H9 (cell line): ENCODE measurements around the gene RASL12. TPM values are rescaled to one million over a fixed set of nuclear protein-coding genes. Genes with fewer than 3 reads are reported as not detected.

Experiments
- DNase-seq: peaks from one replicate; pipeline ENCODE4 v3.0.0-alpha.2; 2017
- H2AFZ ChIP-seq: one replicate; pipeline ENCODE4 v1.6.1; 2013; ENCODE audit warnings: mild to moderate bottlenecking, low read length, control low read depth, moderate library complexity
- H2AK5ac ChIP-seq: 2 replicates; pipeline ENCODE4 v1.6.1; 2013; ENCODE audit warnings: low read length, control low read depth, mixed read lengths; ENCODE audit not compliant: insufficient read length
- H2BK120ac ChIP-seq: one replicate; pipeline ENCODE4 v1.6.1; 2013; ENCODE audit warnings: low read depth, mild to moderate bottlenecking, low read length, control low read depth, inconsistent platforms; ENCODE audit not compliant: poor library complexity, severe bottlenecking
- H2BK12ac ChIP-seq: 2 replicates; pipeline ENCODE4 v1.6.1; 2013; ENCODE audit warnings: low read length, control low read depth, mixed read lengths, low read depth; ENCODE audit not compliant: insufficient read length
- H2BK15ac ChIP-seq: 2 replicates; pipeline ENCODE4 v1.6.1; 2013; ENCODE audit warnings: low read depth, low read length, control low read depth
- H2BK20ac ChIP-seq: one replicate; pipeline ENCODE4 v1.6.1; 2013; ENCODE audit warnings: low read depth, mild to moderate bottlenecking, low read length, control low read depth, inconsistent platforms; ENCODE audit not compliant: poor library complexity, severe bottlenecking
- H2BK5ac ChIP-seq: 2 replicates; pipeline ENCODE4 v1.6.1; 2013; ENCODE audit warnings: low read length, control low read depth, mixed read lengths; ENCODE audit not compliant: insufficient read length
- H3K14ac ChIP-seq: 2 replicates; pipeline ENCODE4 v1.6.1; 2013; ENCODE audit warnings: low read length, control low read depth; ENCODE audit not compliant: insufficient read depth
- H3K18ac ChIP-seq: 2 replicates; pipeline ENCODE4 v1.6.1; 2013; ENCODE audit warnings: low read depth, mild to moderate bottlenecking, mixed read lengths, low read length, control low read depth; ENCODE audit not compliant: insufficient read length
- H3K23ac ChIP-seq: 2 replicates; pipeline ENCODE4 v1.6.1; 2013; ENCODE audit warnings: low read length, control low read depth, mixed read lengths, low read depth; ENCODE audit not compliant: insufficient read length
- H3K23me2 ChIP-seq: 2 replicates; pipeline ENCODE4 v1.6.1; 2013; ENCODE audit warnings: low read depth, mild to moderate bottlenecking, mixed read lengths, low read length, control low read depth; ENCODE audit not compliant: insufficient read length, poor library complexity, severe bottlenecking
- H3K27ac ChIP-seq: 2 replicates; pipeline ENCODE4 v1.5.1; 2013; ENCODE audit warnings: low read length, control low read depth, mixed read lengths, low read depth; ENCODE audit not compliant: insufficient read length
- H3K27me3 ChIP-seq: 2 replicates; pipeline ENCODE4 v1.6.1; 2013; ENCODE audit warnings: low read length, control low read depth, inconsistent platforms; ENCODE audit not compliant: insufficient read depth
- H3K4ac ChIP-seq: 2 replicates; pipeline ENCODE4 v1.6.1; 2013; ENCODE audit warnings: low read depth, mild to moderate bottlenecking, control low read depth, inconsistent platforms, low read length, moderate library complexity
- H3K4me1 ChIP-seq: 2 replicates; pipeline ENCODE4 v1.6.1; 2013; ENCODE audit warnings: low read length, control low read depth, inconsistent platforms; ENCODE audit not compliant: insufficient read depth
- H3K4me2 ChIP-seq: 2 replicates; pipeline ENCODE4 v1.6.1; 2013; ENCODE audit warnings: low read length, control low read depth, mixed read lengths; ENCODE audit not compliant: insufficient read length, insufficient read depth
- H3K56ac ChIP-seq: 2 replicates; pipeline ENCODE4 v1.6.1; 2013; ENCODE audit warnings: low read depth, mild to moderate bottlenecking, mixed read lengths, low read length, control low read depth; ENCODE audit not compliant: insufficient read length
- H3K79me1 ChIP-seq: 2 replicates; pipeline ENCODE4 v1.6.1; 2013; ENCODE audit warnings: low read depth, mild to moderate bottlenecking, moderate library complexity, low read length, control low read depth, inconsistent platforms; ENCODE audit not compliant: insufficient read depth, poor library complexity, severe bottlenecking
- H3K79me2 ChIP-seq: 2 replicates; pipeline ENCODE4 v1.6.1; 2013; ENCODE audit warnings: low read length, control low read depth, inconsistent platforms; ENCODE audit not compliant: insufficient read depth
- H3K9ac ChIP-seq: 2 replicates; pipeline ENCODE4 v1.6.1; 2013; ENCODE audit warnings: low read length, control low read depth, mixed read lengths; ENCODE audit not compliant: insufficient read length; ENCODE audit errors: extremely low read depth
- H3K9me3 ChIP-seq: one replicate; pipeline ENCODE4 v1.6.1; 2013; ENCODE audit warnings: low read depth, low read length, inconsistent platforms; ENCODE audit not compliant: control insufficient read depth
- H3T11ph ChIP-seq: one replicate; pipeline ENCODE4 v1.6.1; 2013; ENCODE audit warnings: mild to moderate bottlenecking, low read length, control low read depth, inconsistent platforms
- H4K20me1 ChIP-seq: one replicate; pipeline ENCODE4 v1.6.1; 2013; ENCODE audit not compliant: control insufficient read depth, insufficient read length, insufficient read depth
- H4K5ac ChIP-seq: 2 replicates; pipeline ENCODE4 v1.6.1; 2013; ENCODE audit warnings: low read depth, mild to moderate bottlenecking, mixed read lengths, low read length, control low read depth; ENCODE audit not compliant: insufficient read length
- H4K8ac ChIP-seq: replicated peaks from 2 replicates; pipeline ENCODE4 v1.6.1; 2013; ENCODE audit warnings: low read length, control low read depth, mixed read lengths, low read depth; ENCODE audit not compliant: insufficient read length
- H4K91ac ChIP-seq: 2 replicates; pipeline ENCODE4 v1.6.1; 2013; ENCODE audit warnings: low read depth, mild to moderate bottlenecking, moderate library complexity, mixed read lengths, low read length, control low read depth; ENCODE audit not compliant: insufficient read length
- H3K27ac Mint-ChIP-seq, 3 experiments: 2 replicates in 2 of 3; 3 replicates in 1 of 3; pipeline ENCODE4 v1.8.0; 2020 to 2021; ENCODE audit warnings: mixed read lengths in 3 of 3, mild to moderate bottlenecking in 1 of 3, moderate library complexity in 1 of 3
- H3K27me3 Mint-ChIP-seq: 2 replicates; pipeline ENCODE4 v1.8.0; 2021; ENCODE audit warnings: low read depth, mild to moderate bottlenecking, moderate library complexity, mixed read lengths
- H3K36me3 Mint-ChIP-seq, 3 experiments: 2 replicates in 2 of 3; 3 replicates in 1 of 3; pipeline ENCODE4 v1.8.0; 2020 to 2021; ENCODE audit warnings: low read depth in 3 of 3, mixed read lengths in 3 of 3; ENCODE audit not compliant: insufficient read depth in 1 of 3
- H3K4me1 Mint-ChIP-seq, 2 experiments: 2 replicates each; pipeline ENCODE4 v1.8.0; 2020; ENCODE audit warnings: mixed read lengths in 2 of 2
- H3K4me3 Mint-ChIP-seq, 2 experiments: 2 replicates in 1 of 2; 3 replicates in 1 of 2; pipeline ENCODE4 v1.8.0; 2020 to 2021; ENCODE audit warnings: mild to moderate bottlenecking in 2 of 2, mixed read lengths in 2 of 2, moderate library complexity in 1 of 2
- H3K9me3 Mint-ChIP-seq, 2 experiments: 2 replicates in 1 of 2; 3 replicates in 1 of 2; pipeline ENCODE4 v1.8.0; 2020; ENCODE audit warnings: mild to moderate bottlenecking in 2 of 2, mixed read lengths in 2 of 2, moderate library complexity in 1 of 2
- WGBS: extraction: QIAGEN DNeasy Blood & Tissue Kit; methylation state at CpG from one replicate; pipeline ENCODE4 v1.1.7; 2013; ENCODE audit warnings: missing lambda C conversion rate, low lambda C conversion rate, mixed read lengths; ENCODE audit not compliant: insufficient read length; ENCODE audit errors: extremely low coverage; 5-methylcytosine and 5-hydroxymethylcytosine counted together
- total RNA-seq: library from RNA; stranded (reverse); gene quantifications from 2 replicates; pipeline ENCODE4 v1.2.1, GENCODE V29; 2021
- TF ChIP-seq, protein P1 (sequence below): fragments of 200-600 bp; sonication (generic); conservative IDR thresholded peaks from 3 replicates; pipeline ENCODE4 v1.8.0; 2021; ENCODE audit warnings: antibody characterized with exemption, mild to moderate bottlenecking

Gene RASL12
- total RNA-seq, 1 experiment from 2014 or later: 7.5 TPM

DNA sequence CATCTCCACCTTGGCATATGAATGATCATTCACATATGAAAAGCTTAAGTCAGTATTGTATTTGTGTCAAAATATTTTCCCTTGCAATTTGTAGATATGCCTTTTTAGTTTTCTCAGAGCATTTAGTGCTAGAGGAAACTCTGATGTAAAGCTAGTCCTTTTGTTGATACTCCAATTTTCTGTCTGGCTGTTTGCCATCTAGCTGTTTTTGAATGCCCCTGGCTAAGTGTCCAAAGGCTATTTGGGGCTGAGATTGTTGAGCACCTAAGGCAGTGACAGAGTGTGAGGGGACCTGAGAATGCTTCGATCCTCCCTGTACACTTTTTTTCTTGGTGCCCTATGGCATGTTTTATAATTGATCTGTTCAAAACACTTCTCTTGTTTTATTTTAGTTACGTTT lies 19.6 kb downstream of the RASL12 start:
- Histone ChIP-seq H3K18ac (no peak overlapping the region), H3K79me1 (no peaks in the 10 kb centered on the region), H2BK20ac (no peak overlapping the region), H4K20me1 (no peaks in the 10 kb centered on the region), H3K56ac (no peak overlapping the region), H3K79me2 (no peaks in the 10 kb centered on the region), H2AK5ac (no peak overlapping the region), H4K91ac (no peak overlapping the region), H3K14ac (no peak overlapping the region), H3K9me3 (no peaks in the 10 kb centered on the region), H3K23ac (no peak overlapping the region), H3T11ph (no peak overlapping the region), H2BK15ac (no peak overlapping the region), H2BK5ac (no peak overlapping the region), H3K27ac (no peak overlapping the region), H3K27me3 (no peaks in the 10 kb centered on the region), H4K8ac (no peak overlapping the region), H3K23me2 (no peaks in the 10 kb centered on the region), H3K4ac (no peak overlapping the region), H3K4me2 (no peak overlapping the region), H4K5ac (no peak overlapping the region), H3K4me1 (no peaks in the 10 kb centered on the region), H2AFZ (no peak overlapping the region), H2BK120ac (no peak overlapping the region), H2BK12ac (no peak overlapping the region), H3K9ac (no peak overlapping the region)
- no peak overlapping the region for H3K4me3 Mint-ChIP-seq
- WGBS: no CpG with 5 or more reads among the region's 2 CpGs
- peaks cover 13% of the 10 kb centered on the region in 2 experiments for H3K4me1 Mint-ChIP-seq
- TF ChIP-seq, protein P1, sequence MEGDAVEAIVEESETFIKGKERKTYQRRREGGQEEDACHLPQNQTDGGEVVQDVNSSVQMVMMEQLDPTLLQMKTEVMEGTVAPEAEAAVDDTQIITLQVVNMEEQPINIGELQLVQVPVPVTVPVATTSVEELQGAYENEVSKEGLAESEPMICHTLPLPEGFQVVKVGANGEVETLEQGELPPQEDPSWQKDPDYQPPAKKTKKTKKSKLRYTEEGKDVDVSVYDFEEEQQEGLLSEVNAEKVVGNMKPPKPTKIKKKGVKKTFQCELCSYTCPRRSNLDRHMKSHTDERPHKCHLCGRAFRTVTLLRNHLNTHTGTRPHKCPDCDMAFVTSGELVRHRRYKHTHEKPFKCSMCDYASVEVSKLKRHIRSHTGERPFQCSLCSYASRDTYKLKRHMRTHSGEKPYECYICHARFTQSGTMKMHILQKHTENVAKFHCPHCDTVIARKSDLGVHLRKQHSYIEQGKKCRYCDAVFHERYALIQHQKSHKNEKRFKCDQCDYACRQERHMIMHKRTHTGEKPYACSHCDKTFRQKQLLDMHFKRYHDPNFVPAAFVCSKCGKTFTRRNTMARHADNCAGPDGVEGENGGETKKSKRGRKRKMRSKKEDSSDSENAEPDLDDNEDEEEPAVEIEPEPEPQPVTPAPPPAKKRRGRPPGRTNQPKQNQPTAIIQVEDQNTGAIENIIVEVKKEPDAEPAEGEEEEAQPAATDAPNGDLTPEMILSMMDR: no peak
- no peaks in the 10 kb centered on the region for H3K36me3 Mint-ChIP-seq
- no peaks in the 10 kb centered on the region for H3K9me3 Mint-ChIP-seq
- no peaks in the 10 kb centered on the region for H3K27me3 Mint-ChIP-seq
- DNase-seq: no peak
- H3K27ac Mint-ChIP-seq: no peak overlapping the region
